Activated CD4-positive, alpha-beta T cell treated with anti-CD3 and anti-CD28 coated beads, Interleukin-2, amount 50 U/mL, for 16 hours (primary cell): ENCODE data around the gene TAOK1.

Source experiments
- DNase-seq: peaks from one replicate; pipeline ENCODE4 v3.0.0-alpha.2; 2020

The TAOK1 gene

DNA sequence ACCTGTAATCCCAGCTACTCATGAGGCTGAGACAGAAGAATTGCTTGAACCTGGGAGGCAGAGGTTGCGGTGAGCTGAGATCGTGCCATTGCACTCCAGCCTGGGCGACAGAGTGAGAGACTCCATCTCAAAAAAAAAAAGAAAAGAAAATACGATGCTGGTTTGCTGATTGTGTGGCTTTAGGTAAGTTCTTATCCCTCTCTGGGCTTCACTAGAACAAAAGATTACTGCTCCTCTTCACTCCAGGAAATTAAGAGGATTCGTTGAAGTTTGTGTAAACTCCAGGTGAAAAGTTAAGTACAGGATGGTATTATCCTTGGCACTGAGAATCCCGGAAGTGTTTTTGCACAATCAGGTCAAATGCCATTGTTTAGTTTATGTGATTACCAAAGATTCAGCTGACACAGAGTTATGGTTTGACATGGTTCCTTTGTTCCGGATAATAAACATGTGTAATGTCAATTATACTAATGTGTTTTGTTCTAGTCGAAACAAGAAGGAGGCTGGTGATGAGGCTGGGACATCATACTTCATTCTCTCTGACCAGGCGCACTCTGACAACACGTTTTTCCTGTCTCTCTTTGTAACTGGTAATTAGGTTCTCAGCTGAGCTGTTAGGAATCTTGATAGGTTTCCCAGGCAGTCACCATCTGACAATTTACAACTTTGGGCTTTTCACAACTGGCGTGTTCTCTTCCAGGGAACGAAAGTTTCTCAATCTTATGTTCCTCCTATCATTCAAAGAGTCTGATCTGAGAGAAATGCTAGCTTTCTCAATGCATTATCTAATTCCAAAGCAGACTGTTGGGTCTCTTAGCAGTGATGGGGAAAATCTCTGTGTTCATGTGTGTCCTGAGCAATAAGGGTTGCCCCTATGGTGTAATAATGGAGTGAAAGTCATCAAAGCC is 10.8 kb upstream of the TAOK1 start:
- DNase-seq = no peak

- DNase-seq = no peak
These were observed 6.5 kb upstream of the TAOK1 start for GRCh38 chr17:29383686-29384085.

GRCh38 chr17:29384901-29385300 is 5.3 kb upstream of the TAOK1 start:
- no peak for DNase-seq

GRCh38 chr17:29386760-29387159 is 3.4 kb upstream of the TAOK1 start:
- DNase-seq = no peak

- DNase-seq = no peak
These were observed 1.2 kb upstream of the TAOK1 start for GRCh38 chr17:29388937-29389336.

DNA sequence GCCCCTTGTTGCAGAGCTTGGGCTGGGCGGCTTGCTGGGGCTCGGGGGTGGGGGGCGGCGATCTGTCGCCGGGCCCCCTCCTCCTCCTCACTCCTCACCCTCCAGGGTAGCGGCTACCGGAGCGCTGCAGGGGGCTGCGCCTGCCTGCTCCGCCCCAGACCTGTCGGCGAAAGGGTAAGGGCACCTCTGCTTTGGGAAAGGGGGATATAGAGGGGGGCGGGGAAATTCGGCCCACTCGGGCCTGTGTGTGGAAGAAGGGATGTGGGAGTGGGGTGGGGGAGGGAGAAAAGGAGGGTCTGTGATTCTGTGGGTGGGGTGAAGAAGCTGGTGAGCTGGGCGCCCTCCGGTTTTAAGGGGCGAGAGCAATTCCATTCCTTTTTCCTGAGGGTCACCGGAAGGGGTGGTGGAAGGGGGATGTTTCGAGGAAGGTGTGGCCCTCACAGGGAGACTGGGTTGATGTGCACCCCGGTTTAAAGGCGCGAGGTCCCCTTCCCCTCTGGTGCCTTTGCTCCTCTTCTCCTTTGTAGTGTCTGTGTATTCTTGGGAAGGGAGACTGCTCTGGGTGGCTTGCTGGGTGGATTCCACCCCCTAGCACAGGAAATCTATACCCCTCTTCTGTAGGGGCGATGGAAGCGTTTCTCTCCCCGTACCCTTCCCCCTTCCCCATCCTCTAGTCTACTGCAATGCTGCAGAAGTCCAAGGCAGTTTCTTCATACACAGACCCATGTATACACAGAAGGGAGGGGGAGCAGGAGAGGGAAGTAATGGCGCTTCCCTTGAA is 878 bp downstream of the TAOK1 start:
- DNase-seq = no peak

DNA sequence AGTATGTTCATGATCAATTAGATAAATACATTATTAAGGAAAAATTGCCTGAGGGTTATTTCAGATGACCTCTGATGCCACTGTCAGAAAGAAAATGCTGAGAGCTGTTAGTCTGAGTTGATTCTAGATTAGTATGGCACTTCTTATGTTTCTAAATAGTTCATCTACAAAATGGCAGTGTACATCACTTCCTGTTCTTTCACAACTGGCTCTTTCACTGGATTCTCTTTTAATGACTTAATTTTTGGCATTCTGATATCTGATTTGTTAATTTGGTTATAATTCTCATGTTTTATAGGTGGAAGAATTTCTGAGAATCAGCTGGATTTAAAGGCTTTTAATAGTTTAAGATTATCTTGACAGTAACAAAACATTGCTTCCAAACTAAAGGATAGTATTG is 3.3 kb downstream of the TAOK1 start:
- no peak for DNase-seq

- no peak for DNase-seq
These were observed 4.6 kb downstream of the TAOK1 start for GRCh38 chr17:29394761-29395160.

- DNase-seq = no peak
These were observed 5.9 kb downstream of the TAOK1 start for GRCh38 chr17:29396066-29396465.

DNA sequence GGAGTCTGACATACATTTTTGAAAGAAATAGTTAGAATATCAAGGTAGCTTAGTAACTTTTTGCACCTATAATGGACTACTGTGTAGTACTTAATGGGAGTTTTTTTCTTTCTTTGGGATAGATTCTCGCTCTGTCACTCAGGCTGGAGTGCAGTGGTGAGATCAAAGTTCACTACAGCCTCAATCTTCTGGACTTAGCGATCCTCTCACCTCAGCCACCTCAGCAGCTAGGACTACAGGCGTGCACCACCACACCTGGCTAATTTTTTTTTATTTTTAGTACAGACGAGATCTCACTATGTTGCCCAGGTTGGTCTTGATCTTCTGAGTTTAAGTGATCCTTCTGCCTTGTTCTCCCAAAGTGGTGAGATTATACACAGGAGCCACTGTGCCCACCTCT is 9.5 kb downstream of the TAOK1 start:
- no peak for DNase-seq

GRCh38 chr17:29400818-29401217 is 10.7 kb downstream of the TAOK1 start:
- no peak for DNase-seq

DNA sequence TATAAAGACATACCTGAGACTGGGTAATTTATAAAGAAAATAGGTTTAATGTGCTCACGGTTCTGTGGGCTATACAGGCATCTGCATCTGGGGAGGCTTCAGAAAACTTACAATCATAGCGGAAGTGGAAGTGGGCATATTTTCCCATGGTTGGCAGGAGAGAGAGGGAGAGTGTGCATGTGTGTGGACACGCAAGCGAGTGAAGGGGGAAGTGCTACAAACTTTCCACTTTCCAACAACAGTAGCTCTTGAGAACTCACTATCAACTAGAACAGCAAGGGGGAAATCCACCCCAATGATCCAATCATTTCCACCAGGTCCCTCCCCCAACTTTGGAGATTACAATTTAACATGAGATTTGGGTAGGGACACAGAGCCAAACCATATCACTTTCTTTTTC is 11.1 kb downstream of the TAOK1 start:
- no peak for DNase-seq

- DNase-seq = no peak
These were observed 17.7 kb downstream of the TAOK1 start for GRCh38 chr17:29407856-29408255.

DNA sequence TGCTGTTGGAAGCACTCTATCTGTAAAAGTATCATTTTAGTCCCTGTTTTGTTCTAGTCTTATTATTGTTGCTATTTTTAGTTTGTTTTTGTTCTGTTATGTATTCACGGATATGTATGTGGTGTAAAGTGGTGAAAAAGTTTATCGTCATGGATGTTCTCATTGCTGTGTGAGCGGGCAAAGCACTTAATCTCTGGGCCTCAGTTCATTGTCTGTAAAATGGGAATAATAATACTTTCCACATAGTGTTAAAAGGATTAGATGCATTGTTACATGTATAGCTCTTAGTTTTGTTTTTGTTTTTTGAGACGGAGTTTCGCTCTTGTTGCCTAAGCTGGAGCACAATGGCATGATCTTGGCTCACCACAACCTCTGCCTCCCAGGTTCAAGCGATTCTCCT is 19.8 kb downstream of the TAOK1 start:
- DNase-seq = no peak

- DNase-seq = no peak
These were observed 22.8 kb downstream of the TAOK1 start for GRCh38 chr17:29412780-29413565.

- DNase-seq = no peak
These were observed 30.0 kb downstream of the TAOK1 start for GRCh38 chr17:29420128-29420527.

DNA sequence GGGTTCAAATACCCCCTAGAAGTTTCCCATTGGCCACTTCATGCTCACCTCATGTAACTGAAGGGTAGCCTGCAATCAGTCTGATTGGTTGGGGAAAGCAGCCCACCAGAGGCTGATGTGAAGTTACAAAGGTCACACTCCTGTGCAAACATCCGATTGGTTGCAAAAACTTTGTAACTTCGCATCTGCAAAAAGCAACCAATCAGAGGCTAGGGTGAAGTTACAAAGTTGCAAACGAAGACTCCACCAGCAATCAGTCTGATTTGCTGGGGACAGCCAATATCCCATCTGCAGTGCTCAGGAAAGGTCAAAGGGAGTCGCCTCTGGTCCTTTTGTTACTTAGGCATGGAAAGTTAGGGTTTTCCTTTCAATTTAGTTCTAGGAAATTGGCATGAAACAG is 40.1 kb downstream of the TAOK1 start:
- DNase-seq = no peak

- no peak for DNase-seq
These were observed 43.4 kb downstream of the TAOK1 start for GRCh38 chr17:29433541-29433940.

- DNase-seq = no peak
These were observed 44.4 kb downstream of the TAOK1 start for GRCh38 chr17:29434550-29434949.

GRCh38 chr17:29442451-29442850 is 52.3 kb downstream of the TAOK1 start:
- no peak for DNase-seq

- no peak for DNase-seq
These were observed 53.0 kb downstream of the TAOK1 start for GRCh38 chr17:29443041-29443739.

- DNase-seq = no peak
These were observed 54.4 kb downstream of the TAOK1 start for GRCh38 chr17:29444589-29444988.

DNA sequence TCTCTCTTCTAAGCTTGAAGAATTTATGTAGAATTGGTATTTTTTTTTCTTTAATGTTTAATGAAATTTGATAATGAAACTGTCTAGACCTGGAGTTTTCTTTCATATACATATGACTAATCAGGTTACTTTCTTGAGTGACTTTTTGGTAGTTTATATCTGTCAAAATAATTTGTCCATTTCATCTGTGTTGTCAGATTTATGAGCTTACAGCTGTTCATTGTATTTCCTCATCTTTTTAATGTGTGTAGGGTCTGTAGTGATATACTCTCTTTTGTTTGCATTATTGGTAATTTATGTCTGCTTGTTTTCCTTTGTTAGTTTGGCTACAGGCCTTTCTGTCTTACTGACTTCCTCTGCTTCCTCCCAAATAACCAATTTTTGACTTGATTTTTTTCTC is 55.7 kb downstream of the TAOK1 start:
- no peak for DNase-seq
